Type B pancreatic cell (in vitro differentiated cells): Measurements from ENCODE around the gene GIPC3. TPM values are rescaled to one million over a fixed set of nuclear protein-coding genes. Genes with fewer than 3 reads are reported as not detected.

Source experiments
- DNase-seq: peaks from one replicate; pipeline ENCODE4 v3.0.0; 2021; ENCODE audit warnings: mixed read lengths; ENCODE audit not compliant: unreplicated experiment; ENCODE audit errors: extremely low spot score
- H3K27ac Mint-ChIP-seq: 2 replicates; pipeline ENCODE4 v1.8.0; 2021; ENCODE audit warnings: mild to moderate bottlenecking, mixed read lengths
- H3K27me3 Mint-ChIP-seq: 2 replicates; pipeline ENCODE4 v1.8.0; 2021; ENCODE audit warnings: mixed read lengths
- H3K36me3 Mint-ChIP-seq: 2 replicates; pipeline ENCODE4 v1.8.0; 2021; ENCODE audit warnings: mixed read lengths
- H3K4me1 Mint-ChIP-seq: one replicate; pipeline ENCODE4 v1.8.0; 2021; ENCODE audit warnings: mixed read lengths; ENCODE audit not compliant: unreplicated experiment
- H3K4me3 Mint-ChIP-seq: 2 replicates; pipeline ENCODE4 v1.8.0; 2021; ENCODE audit warnings: mild to moderate bottlenecking, mixed read lengths
- H3K9me3 Mint-ChIP-seq: 2 replicates; pipeline ENCODE4 v1.8.0; 2021; ENCODE audit warnings: mixed read lengths
- total RNA-seq: library from RNA; stranded (reverse); gene quantifications from 2 replicates; pipeline ENCODE4 v1.2.1, GENCODE V29; 2021; ENCODE audit warnings: low replicate concordance
- TF ChIP-seq, protein P1 (sequence below): fragments of 200-600 bp; sonication (generic); conservative IDR thresholded peaks from 2 replicates; pipeline ENCODE4 v1.5.0; 2021; ENCODE audit warnings: antibody characterized with exemption, mild to moderate bottlenecking

GIPC3 gene
- total RNA-seq, 1 donor from 2014 or later = 0.07 TPM

DNA sequence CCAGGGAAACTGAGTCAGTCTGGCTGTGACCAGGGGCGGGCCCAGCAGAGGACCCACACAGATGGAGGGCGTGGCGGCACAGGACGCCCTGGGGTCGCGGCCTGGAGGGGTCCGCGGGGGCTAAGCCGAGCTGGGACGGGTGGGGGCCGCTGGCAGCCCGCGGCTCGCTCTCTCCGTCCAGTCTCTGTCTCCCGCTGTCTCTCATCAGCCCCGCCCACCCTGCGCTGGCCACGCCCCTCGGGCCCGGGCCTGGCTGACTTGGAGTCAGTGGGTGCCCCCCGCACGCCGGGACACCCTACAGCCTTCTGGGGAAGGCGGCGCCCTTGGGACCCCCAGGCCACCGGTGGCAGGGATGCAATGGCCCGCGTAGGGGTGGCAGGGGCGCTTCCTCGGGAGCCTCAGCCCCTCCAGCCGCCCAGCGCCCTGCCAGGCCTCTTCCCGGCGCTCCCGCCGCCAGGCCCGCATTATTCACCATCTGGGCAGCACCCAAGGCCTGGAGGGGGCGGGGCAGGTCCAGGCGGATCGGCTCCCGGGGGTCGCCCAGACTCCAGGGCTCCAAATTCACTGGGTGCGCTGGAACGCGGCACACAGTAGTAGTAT, 21.5 kb downstream of the GIPC3 start, which contains the start of gene TBXA2R:
TSS of gene TBXA2R (minus strand) at position 186 of the 600 bp plus-strand sequence. CDS start 6,241 bp downstream, outside the sequence.
- Mint-ChIP-seq H3K9me3 (no peaks in the 10 kb centered on the region), H3K27ac (no peak within 1 kb of the TSS), H3K4me3 (no peak within 1 kb of the TSS), H3K27me3 (peaks cover 14% of the 10 kb centered on the region), H3K36me3 (no peaks in the 10 kb centered on the region), H3K4me1 (peaks cover 7% of the 10 kb centered on the region)
- no peak for DNase-seq
- TF ChIP-seq, protein P1, sequence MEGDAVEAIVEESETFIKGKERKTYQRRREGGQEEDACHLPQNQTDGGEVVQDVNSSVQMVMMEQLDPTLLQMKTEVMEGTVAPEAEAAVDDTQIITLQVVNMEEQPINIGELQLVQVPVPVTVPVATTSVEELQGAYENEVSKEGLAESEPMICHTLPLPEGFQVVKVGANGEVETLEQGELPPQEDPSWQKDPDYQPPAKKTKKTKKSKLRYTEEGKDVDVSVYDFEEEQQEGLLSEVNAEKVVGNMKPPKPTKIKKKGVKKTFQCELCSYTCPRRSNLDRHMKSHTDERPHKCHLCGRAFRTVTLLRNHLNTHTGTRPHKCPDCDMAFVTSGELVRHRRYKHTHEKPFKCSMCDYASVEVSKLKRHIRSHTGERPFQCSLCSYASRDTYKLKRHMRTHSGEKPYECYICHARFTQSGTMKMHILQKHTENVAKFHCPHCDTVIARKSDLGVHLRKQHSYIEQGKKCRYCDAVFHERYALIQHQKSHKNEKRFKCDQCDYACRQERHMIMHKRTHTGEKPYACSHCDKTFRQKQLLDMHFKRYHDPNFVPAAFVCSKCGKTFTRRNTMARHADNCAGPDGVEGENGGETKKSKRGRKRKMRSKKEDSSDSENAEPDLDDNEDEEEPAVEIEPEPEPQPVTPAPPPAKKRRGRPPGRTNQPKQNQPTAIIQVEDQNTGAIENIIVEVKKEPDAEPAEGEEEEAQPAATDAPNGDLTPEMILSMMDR = no peak

DNA sequence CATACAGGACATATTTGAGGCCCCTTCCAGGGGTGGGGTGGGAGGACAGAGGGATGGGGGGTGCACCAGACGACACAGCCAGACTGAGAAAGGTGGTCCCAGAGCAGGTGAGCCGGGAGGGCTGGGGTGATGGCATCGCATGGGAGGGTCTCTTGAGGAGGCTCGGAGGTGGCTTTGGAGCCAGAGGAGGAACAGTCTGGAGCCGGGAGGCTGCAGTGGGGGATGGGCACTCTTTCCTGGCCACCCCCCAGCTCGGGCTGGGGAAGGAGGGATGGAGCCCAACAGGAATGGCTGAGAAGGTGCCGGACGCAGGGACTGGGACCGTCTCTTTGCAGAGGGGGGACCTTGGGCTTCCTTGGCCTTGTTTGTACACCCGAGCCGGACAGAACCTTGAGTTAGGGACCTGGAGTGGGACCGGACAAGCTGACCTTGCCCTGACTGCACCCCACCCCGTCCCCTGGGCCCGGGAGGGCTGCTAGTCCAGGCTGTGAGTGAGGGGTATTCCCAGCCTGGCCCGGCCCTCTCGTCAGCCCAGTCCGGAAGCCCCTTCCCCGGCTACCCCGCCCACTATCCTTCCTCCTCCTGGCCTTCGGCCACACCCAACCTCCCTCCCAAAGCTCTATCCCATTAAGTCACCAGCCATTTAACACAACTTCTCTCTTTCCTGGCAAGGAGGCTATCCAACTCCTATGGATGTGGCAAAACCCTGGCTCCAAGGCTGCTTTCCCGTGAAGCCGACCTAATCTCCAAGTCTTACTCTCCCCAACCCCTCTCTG, 22.2 kb downstream of the GIPC3 start:
- Mint-ChIP-seq H3K4me3 (no peak overlapping the region), H3K9me3 (no peaks in the 10 kb centered on the region), H3K4me1 (peaks cover 7% of the 10 kb centered on the region), H3K36me3 (no peaks in the 10 kb centered on the region), H3K27ac (no peak overlapping the region), H3K27me3 (peaks cover 14% of the 10 kb centered on the region)
- no peak for DNase-seq
- TF ChIP-seq, protein P1 = no peak

DNA sequence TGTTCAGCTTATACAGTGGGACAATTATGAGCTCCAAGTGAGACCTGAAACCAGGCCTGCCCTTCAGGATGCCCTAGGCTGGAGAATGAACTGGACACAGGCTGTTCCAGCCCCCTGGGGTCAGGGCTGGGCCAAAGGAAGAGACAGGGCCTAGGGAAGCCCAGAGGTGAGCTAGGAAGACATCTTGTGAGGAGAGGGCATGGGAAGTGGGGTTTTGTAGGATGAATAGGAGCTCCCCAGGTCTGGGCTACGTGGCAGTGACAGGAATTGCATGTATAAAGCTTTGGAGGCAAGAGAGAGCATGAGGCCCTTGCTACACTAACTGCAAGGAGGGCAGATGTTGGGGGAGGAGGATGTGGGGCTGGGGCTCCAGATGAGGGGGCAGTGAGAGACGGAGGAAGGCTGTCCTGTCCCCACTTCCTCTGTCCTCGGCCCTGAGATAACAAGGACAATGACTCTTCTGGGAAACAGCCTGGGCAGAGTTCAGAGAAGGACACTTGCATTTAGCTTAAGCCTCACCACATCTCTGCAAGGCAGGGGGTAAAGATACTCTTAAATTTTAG, 22.9 kb downstream of the GIPC3 start:
- no peak for DNase-seq
- no peak overlapping the region for H3K4me3 Mint-ChIP-seq
- peaks cover 7% of the 10 kb centered on the region for H3K4me1 Mint-ChIP-seq
- no peaks in the 10 kb centered on the region for H3K9me3 Mint-ChIP-seq
- no peak overlapping the region for H3K27ac Mint-ChIP-seq
- TF ChIP-seq, protein P1 = no peak
- no peaks in the 10 kb centered on the region for H3K36me3 Mint-ChIP-seq
- peaks cover 14% of the 10 kb centered on the region for H3K27me3 Mint-ChIP-seq

DNA sequence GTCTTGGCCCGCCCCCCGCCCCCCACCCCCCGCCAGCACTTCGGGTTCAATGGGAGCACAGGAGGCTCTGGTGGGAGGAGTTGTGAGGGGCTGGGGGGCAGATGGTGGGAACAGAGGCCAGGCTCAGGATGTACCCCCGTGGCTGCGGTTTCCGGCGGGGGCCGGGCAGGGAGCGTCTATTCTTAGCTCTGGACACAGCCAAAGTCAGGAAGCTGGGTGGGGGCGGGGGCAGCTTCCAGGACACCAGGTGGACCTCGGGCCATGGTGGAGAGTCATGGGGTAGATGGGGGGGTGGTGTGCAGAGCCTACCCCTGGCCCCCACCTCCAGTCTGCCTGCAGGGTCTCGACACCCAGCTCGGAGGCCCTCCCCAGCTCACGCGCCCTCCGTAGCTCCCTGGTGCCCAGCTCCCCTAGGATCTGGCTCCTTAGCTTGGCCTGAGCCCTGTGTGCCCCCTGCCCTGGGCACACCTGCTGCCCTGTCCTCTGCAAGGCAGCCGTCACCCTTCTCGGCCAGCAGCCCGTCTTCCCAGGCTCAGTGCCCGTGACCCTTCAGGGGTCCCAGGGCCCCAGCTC, 23.6 kb downstream of the GIPC3 start:
- Mint-ChIP-seq H3K27me3 (peaks cover 14% of the 10 kb centered on the region), H3K36me3 (no peaks in the 10 kb centered on the region), H3K4me3 (no peak overlapping the region), H3K27ac (no peak overlapping the region), H3K9me3 (no peaks in the 10 kb centered on the region), H3K4me1 (peaks cover 7% of the 10 kb centered on the region)
- no peak for DNase-seq
- TF ChIP-seq, protein P1 = no peak

DNA sequence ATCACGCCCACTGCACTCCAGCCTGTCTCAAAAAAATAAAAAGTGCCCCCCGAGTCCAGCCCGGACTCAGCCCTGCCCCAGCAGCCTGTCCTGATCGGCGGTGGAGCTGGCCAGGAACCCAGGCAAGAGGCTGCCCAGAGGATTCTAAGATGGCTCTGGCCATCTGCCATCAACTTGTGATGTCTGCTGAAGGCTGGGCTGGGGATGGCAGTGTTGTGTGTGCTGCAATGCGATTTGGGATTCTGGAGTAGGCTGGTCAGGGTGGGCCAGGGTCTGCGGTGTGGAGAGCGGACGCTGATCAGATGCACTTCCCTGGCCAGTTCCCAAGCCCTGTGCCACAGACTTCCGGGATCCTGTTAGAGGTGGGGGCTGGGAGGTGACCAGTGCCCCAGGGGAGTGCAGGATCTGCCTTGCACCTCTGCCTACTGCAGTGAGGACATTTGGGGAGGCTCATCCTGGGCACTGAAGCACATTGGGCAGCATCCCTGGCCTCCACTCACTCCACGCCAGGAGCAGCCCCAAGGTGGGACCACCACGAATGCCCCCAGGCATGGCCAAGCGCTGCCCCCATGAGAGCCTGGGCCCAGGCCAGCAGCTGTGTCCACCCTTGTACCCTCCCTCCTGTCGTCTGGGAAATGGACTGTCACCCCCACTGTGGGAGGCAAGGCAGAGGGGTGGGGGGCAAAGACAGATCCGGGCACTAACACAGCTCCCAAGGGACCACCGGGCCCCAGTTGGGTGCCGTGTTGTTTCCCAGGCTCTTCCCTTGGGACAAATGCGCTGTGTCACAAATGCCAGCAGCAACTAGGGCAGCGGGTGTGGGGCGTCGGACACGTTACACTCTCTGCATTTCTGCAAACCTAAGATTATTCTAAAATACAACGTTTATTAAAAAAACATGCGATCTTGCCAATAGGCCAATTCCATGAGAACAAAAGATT, 24.8 kb downstream of the GIPC3 start:
- no peak overlapping the region for H3K27ac Mint-ChIP-seq
- no peak for DNase-seq
- no peaks in the 10 kb centered on the region for H3K9me3 Mint-ChIP-seq
- H3K4me1 Mint-ChIP-seq = peaks cover 7% of the 10 kb centered on the region
- peaks cover 14% of the 10 kb centered on the region for H3K27me3 Mint-ChIP-seq
- TF ChIP-seq, protein P1 = no peak
- H3K36me3 Mint-ChIP-seq = no peaks in the 10 kb centered on the region
- no peak overlapping the region for H3K4me3 Mint-ChIP-seq
